H9 (cell line): ENCODE measurements around the gene MICU1. TPM values are rescaled to one million over a fixed set of nuclear protein-coding genes. Genes with fewer than 3 reads are reported as not detected.

Experiments used
- DNase-seq: peaks from one replicate; pipeline ENCODE4 v3.0.0-alpha.2; 2017
- H2AFZ ChIP-seq: one replicate; pipeline ENCODE4 v1.6.1; 2013; ENCODE audit warnings: mild to moderate bottlenecking, low read length, control low read depth, moderate library complexity
- H2AK5ac ChIP-seq: 2 replicates; pipeline ENCODE4 v1.6.1; 2013; ENCODE audit warnings: low read length, control low read depth, mixed read lengths; ENCODE audit not compliant: insufficient read length
- H2BK120ac ChIP-seq: one replicate; pipeline ENCODE4 v1.6.1; 2013; ENCODE audit warnings: low read depth, mild to moderate bottlenecking, low read length, control low read depth, inconsistent platforms; ENCODE audit not compliant: poor library complexity, severe bottlenecking
- H2BK12ac ChIP-seq: 2 replicates; pipeline ENCODE4 v1.6.1; 2013; ENCODE audit warnings: low read length, control low read depth, mixed read lengths, low read depth; ENCODE audit not compliant: insufficient read length
- H2BK15ac ChIP-seq: 2 replicates; pipeline ENCODE4 v1.6.1; 2013; ENCODE audit warnings: low read depth, low read length, control low read depth
- H2BK20ac ChIP-seq: one replicate; pipeline ENCODE4 v1.6.1; 2013; ENCODE audit warnings: low read depth, mild to moderate bottlenecking, low read length, control low read depth, inconsistent platforms; ENCODE audit not compliant: poor library complexity, severe bottlenecking
- H2BK5ac ChIP-seq: 2 replicates; pipeline ENCODE4 v1.6.1; 2013; ENCODE audit warnings: low read length, control low read depth, mixed read lengths; ENCODE audit not compliant: insufficient read length
- H3K14ac ChIP-seq: 2 replicates; pipeline ENCODE4 v1.6.1; 2013; ENCODE audit warnings: low read length, control low read depth; ENCODE audit not compliant: insufficient read depth
- H3K18ac ChIP-seq: 2 replicates; pipeline ENCODE4 v1.6.1; 2013; ENCODE audit warnings: low read depth, mild to moderate bottlenecking, mixed read lengths, low read length, control low read depth; ENCODE audit not compliant: insufficient read length
- H3K23ac ChIP-seq: 2 replicates; pipeline ENCODE4 v1.6.1; 2013; ENCODE audit warnings: low read length, control low read depth, mixed read lengths, low read depth; ENCODE audit not compliant: insufficient read length
- H3K23me2 ChIP-seq: 2 replicates; pipeline ENCODE4 v1.6.1; 2013; ENCODE audit warnings: low read depth, mild to moderate bottlenecking, mixed read lengths, low read length, control low read depth; ENCODE audit not compliant: insufficient read length, poor library complexity, severe bottlenecking
- H3K27ac ChIP-seq: 2 replicates; pipeline ENCODE4 v1.5.1; 2013; ENCODE audit warnings: low read length, control low read depth, mixed read lengths, low read depth; ENCODE audit not compliant: insufficient read length
- H3K27me3 ChIP-seq: 2 replicates; pipeline ENCODE4 v1.6.1; 2013; ENCODE audit warnings: low read length, control low read depth, inconsistent platforms; ENCODE audit not compliant: insufficient read depth
- H3K4ac ChIP-seq: 2 replicates; pipeline ENCODE4 v1.6.1; 2013; ENCODE audit warnings: low read depth, mild to moderate bottlenecking, control low read depth, inconsistent platforms, low read length, moderate library complexity
- H3K4me1 ChIP-seq: 2 replicates; pipeline ENCODE4 v1.6.1; 2013; ENCODE audit warnings: low read length, control low read depth, inconsistent platforms; ENCODE audit not compliant: insufficient read depth
- H3K4me2 ChIP-seq: 2 replicates; pipeline ENCODE4 v1.6.1; 2013; ENCODE audit warnings: low read length, control low read depth, mixed read lengths; ENCODE audit not compliant: insufficient read length, insufficient read depth
- H3K56ac ChIP-seq: 2 replicates; pipeline ENCODE4 v1.6.1; 2013; ENCODE audit warnings: low read depth, mild to moderate bottlenecking, mixed read lengths, low read length, control low read depth; ENCODE audit not compliant: insufficient read length
- H3K79me1 ChIP-seq: 2 replicates; pipeline ENCODE4 v1.6.1; 2013; ENCODE audit warnings: low read depth, mild to moderate bottlenecking, moderate library complexity, low read length, control low read depth, inconsistent platforms; ENCODE audit not compliant: insufficient read depth, poor library complexity, severe bottlenecking
- H3K79me2 ChIP-seq: 2 replicates; pipeline ENCODE4 v1.6.1; 2013; ENCODE audit warnings: low read length, control low read depth, inconsistent platforms; ENCODE audit not compliant: insufficient read depth
- H3K9ac ChIP-seq: 2 replicates; pipeline ENCODE4 v1.6.1; 2013; ENCODE audit warnings: low read length, control low read depth, mixed read lengths; ENCODE audit not compliant: insufficient read length; ENCODE audit errors: extremely low read depth
- H3K9me3 ChIP-seq: one replicate; pipeline ENCODE4 v1.6.1; 2013; ENCODE audit warnings: low read depth, low read length, inconsistent platforms; ENCODE audit not compliant: control insufficient read depth
- H3T11ph ChIP-seq: one replicate; pipeline ENCODE4 v1.6.1; 2013; ENCODE audit warnings: mild to moderate bottlenecking, low read length, control low read depth, inconsistent platforms
- H4K20me1 ChIP-seq: one replicate; pipeline ENCODE4 v1.6.1; 2013; ENCODE audit not compliant: control insufficient read depth, insufficient read length, insufficient read depth
- H4K5ac ChIP-seq: 2 replicates; pipeline ENCODE4 v1.6.1; 2013; ENCODE audit warnings: low read depth, mild to moderate bottlenecking, mixed read lengths, low read length, control low read depth; ENCODE audit not compliant: insufficient read length
- H4K8ac ChIP-seq: replicated peaks from 2 replicates; pipeline ENCODE4 v1.6.1; 2013; ENCODE audit warnings: low read length, control low read depth, mixed read lengths, low read depth; ENCODE audit not compliant: insufficient read length
- H4K91ac ChIP-seq: 2 replicates; pipeline ENCODE4 v1.6.1; 2013; ENCODE audit warnings: low read depth, mild to moderate bottlenecking, moderate library complexity, mixed read lengths, low read length, control low read depth; ENCODE audit not compliant: insufficient read length
- H3K27ac Mint-ChIP-seq, 3 experiments: 2 replicates in 2 of 3; 3 replicates in 1 of 3; pipeline ENCODE4 v1.8.0; 2020 to 2021; ENCODE audit warnings: mixed read lengths in 3 of 3, mild to moderate bottlenecking in 1 of 3, moderate library complexity in 1 of 3
- H3K27me3 Mint-ChIP-seq: 2 replicates; pipeline ENCODE4 v1.8.0; 2021; ENCODE audit warnings: low read depth, mild to moderate bottlenecking, moderate library complexity, mixed read lengths
- H3K36me3 Mint-ChIP-seq, 3 experiments: 2 replicates in 2 of 3; 3 replicates in 1 of 3; pipeline ENCODE4 v1.8.0; 2020 to 2021; ENCODE audit warnings: low read depth in 3 of 3, mixed read lengths in 3 of 3; ENCODE audit not compliant: insufficient read depth in 1 of 3
- H3K4me1 Mint-ChIP-seq, 2 experiments: 2 replicates each; pipeline ENCODE4 v1.8.0; 2020; ENCODE audit warnings: mixed read lengths in 2 of 2
- H3K4me3 Mint-ChIP-seq, 2 experiments: 2 replicates in 1 of 2; 3 replicates in 1 of 2; pipeline ENCODE4 v1.8.0; 2020 to 2021; ENCODE audit warnings: mild to moderate bottlenecking in 2 of 2, mixed read lengths in 2 of 2, moderate library complexity in 1 of 2
- H3K9me3 Mint-ChIP-seq, 2 experiments: 2 replicates in 1 of 2; 3 replicates in 1 of 2; pipeline ENCODE4 v1.8.0; 2020; ENCODE audit warnings: mild to moderate bottlenecking in 2 of 2, mixed read lengths in 2 of 2, moderate library complexity in 1 of 2
- WGBS: extraction: QIAGEN DNeasy Blood & Tissue Kit; methylation state at CpG from one replicate; pipeline ENCODE4 v1.1.7; 2013; ENCODE audit warnings: missing lambda C conversion rate, low lambda C conversion rate, mixed read lengths; ENCODE audit not compliant: insufficient read length; ENCODE audit errors: extremely low coverage; 5-methylcytosine and 5-hydroxymethylcytosine counted together
- total RNA-seq: library from RNA; stranded (reverse); gene quantifications from 2 replicates; pipeline ENCODE4 v1.2.1, GENCODE V29; 2021
- TF ChIP-seq, protein P1 (sequence below): fragments of 200-600 bp; sonication (generic); conservative IDR thresholded peaks from 3 replicates; pipeline ENCODE4 v1.8.0; 2021; ENCODE audit warnings: antibody characterized with exemption, mild to moderate bottlenecking

Gene MICU1
- total RNA-seq, 1 experiment from 2014 or later, result 33.2 TPM

DNA sequence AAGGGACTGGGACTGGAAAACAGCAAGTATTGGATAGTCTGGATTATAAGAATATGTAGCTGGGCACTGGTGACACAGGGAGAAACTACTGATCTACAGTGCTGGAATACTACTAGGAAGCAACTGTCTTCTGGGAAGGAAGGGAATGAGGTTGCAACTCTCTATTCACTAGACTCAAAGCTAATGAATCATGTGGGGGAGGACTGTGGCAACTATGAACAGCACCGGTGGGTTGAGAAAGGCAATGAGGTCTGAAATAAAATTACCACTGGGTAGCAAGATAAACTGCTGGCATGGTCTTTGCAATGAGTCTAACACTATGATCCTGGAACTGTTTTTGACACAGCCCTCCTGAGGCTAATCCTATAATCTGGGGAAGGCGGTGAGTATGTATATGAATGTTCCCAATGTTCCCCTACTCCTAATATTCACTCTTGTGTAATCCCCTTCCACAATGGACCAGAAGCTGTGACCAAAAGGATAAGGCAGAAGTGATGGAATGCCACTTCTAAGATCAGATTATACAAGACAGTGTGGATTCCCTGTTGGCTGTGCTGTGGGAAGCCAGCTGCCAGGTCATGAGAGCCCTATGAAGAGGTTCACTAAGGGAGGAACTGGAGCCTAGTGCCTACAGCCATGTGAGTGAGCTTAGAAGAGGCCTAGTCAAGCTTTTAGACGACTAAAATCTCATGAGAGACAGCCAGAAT, 169.8 kb downstream of the MICU1 start:
- no peaks in the 10 kb centered on the region for H3K79me2 ChIP-seq
- DNase-seq, result no peak
- no peak overlapping the region for H4K5ac ChIP-seq
- no peak overlapping the region for H3K4ac ChIP-seq
- H3T11ph ChIP-seq, result no peak overlapping the region
- no peak overlapping the region for H2BK120ac ChIP-seq
- Mint-ChIP-seq H3K4me1 (peaks cover 6 to 12% of the 10 kb centered on the region in 2 experiments; a peak in 2 of 4 replicates), H3K9me3 (no peaks in the 10 kb centered on the region), H3K27me3 (no peaks in the 10 kb centered on the region), H3K4me3 (no peak overlapping the region), H3K36me3 (peaks cover 0 to 2% (median 0%) of the 10 kb centered on the region in 3 experiments; a peak in 1 of 7 replicates), H3K27ac (peak overlapping the region in 1 of 3 experiments; percentile 46; a peak in 2 of 7 replicates)
- H3K14ac ChIP-seq, result no peak overlapping the region
- no peak overlapping the region for H4K91ac ChIP-seq
- H3K79me1 ChIP-seq, result no peaks in the 10 kb centered on the region
- no peaks in the 10 kb centered on the region for H3K27me3 ChIP-seq
- H3K18ac ChIP-seq, result no peak overlapping the region
- H2BK20ac ChIP-seq, result no peak overlapping the region
- no peak overlapping the region for H4K8ac ChIP-seq
- no peaks in the 10 kb centered on the region for H4K20me1 ChIP-seq
- no peak overlapping the region for H3K56ac ChIP-seq
- no peak overlapping the region for H3K27ac ChIP-seq
- H2BK5ac ChIP-seq, result no peak overlapping the region
- TF ChIP-seq, protein P1, sequence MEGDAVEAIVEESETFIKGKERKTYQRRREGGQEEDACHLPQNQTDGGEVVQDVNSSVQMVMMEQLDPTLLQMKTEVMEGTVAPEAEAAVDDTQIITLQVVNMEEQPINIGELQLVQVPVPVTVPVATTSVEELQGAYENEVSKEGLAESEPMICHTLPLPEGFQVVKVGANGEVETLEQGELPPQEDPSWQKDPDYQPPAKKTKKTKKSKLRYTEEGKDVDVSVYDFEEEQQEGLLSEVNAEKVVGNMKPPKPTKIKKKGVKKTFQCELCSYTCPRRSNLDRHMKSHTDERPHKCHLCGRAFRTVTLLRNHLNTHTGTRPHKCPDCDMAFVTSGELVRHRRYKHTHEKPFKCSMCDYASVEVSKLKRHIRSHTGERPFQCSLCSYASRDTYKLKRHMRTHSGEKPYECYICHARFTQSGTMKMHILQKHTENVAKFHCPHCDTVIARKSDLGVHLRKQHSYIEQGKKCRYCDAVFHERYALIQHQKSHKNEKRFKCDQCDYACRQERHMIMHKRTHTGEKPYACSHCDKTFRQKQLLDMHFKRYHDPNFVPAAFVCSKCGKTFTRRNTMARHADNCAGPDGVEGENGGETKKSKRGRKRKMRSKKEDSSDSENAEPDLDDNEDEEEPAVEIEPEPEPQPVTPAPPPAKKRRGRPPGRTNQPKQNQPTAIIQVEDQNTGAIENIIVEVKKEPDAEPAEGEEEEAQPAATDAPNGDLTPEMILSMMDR, result no peak
- H3K23me2 ChIP-seq, result no peaks in the 10 kb centered on the region
- no peak overlapping the region for H2AK5ac ChIP-seq
- no peaks in the 10 kb centered on the region for H3K9me3 ChIP-seq
- no peaks in the 10 kb centered on the region for H3K4me1 ChIP-seq
- H2AFZ ChIP-seq, result no peak overlapping the region
- no CpG with 5 or more reads among the region's 3 CpGs for WGBS
- H3K9ac ChIP-seq, result no peak overlapping the region
- no peak overlapping the region for H3K23ac ChIP-seq
- no peak overlapping the region for H2BK12ac ChIP-seq
- H3K4me2 ChIP-seq, result no peak overlapping the region
- no peak overlapping the region for H2BK15ac ChIP-seq
